Lower leg skin (tissue), 3 donors: Measurements from ENCODE around the gene RIPOR2.

Experiments
- CTCF ChIP-seq, 3 donors: fragments of 450-650 bp; IDR thresholded peaks; one replicate each; pipeline ENCODE4 v1.5.1; 2016; ENCODE audit warnings: antibody characterized with exemption in 3 of 3, mild to moderate bottlenecking in 3 of 3, moderate library complexity in 2 of 3
- POLR2A ChIP-seq, 2 donors: fragments of 450-650 bp; IDR thresholded peaks; one replicate each; pipeline ENCODE4 v1.6.1; 2016 to 2017; ENCODE audit warnings: antibody characterized with exemption in 2 of 2, mild to moderate bottlenecking in 1 of 2, moderate library complexity in 1 of 2

- TF ChIP-seq POLR2A (IDR thresholded peaks at IDR 0.05): no peak
- TF ChIP-seq CTCF (IDR thresholded peaks at IDR 0.05): no peak
Measured at GRCh38 chr6:24778878-24779277, 156.9 kb downstream of the RIPOR2 start.
